Ishikawa (cell line): ENCODE measurements around the gene PELO.

Experiments used
- CEBPB ChIP-seq: IDR thresholded peaks from 2 replicates; pipeline ENCODE4 v1.6.1; 2012
- CREB1 ChIP-seq: IDR thresholded peaks from 2 replicates; pipeline ENCODE4 v1.6.1; 2012; ENCODE audit warnings: low read depth
- EP300 ChIP-seq: IDR thresholded peaks from 2 replicates; pipeline ENCODE4 v1.6.1; 2012; ENCODE audit warnings: borderline replicate concordance
- MAX ChIP-seq: IDR thresholded peaks from 2 replicates; pipeline ENCODE4 v1.6.1; 2012
- NFIC ChIP-seq: IDR thresholded peaks from 2 replicates; pipeline ENCODE4 v1.6.1; 2012
- RAD21 ChIP-seq: IDR thresholded peaks from 2 replicates; pipeline ENCODE4 v1.6.1; 2012; ENCODE audit warnings: low read depth
- TF ChIP-seq, protein P1 (sequence below): IDR thresholded peaks from 2 replicates; pipeline ENCODE4 v1.6.1; 2012; ENCODE audit warnings: low read depth, mild to moderate bottlenecking

- TF ChIP-seq MAX (no peak), EP300 (no peak), RAD21 (no peak), CREB1 (no peak), NFIC (no peak), CEBPB (no peak)
- TF ChIP-seq, protein P1, sequence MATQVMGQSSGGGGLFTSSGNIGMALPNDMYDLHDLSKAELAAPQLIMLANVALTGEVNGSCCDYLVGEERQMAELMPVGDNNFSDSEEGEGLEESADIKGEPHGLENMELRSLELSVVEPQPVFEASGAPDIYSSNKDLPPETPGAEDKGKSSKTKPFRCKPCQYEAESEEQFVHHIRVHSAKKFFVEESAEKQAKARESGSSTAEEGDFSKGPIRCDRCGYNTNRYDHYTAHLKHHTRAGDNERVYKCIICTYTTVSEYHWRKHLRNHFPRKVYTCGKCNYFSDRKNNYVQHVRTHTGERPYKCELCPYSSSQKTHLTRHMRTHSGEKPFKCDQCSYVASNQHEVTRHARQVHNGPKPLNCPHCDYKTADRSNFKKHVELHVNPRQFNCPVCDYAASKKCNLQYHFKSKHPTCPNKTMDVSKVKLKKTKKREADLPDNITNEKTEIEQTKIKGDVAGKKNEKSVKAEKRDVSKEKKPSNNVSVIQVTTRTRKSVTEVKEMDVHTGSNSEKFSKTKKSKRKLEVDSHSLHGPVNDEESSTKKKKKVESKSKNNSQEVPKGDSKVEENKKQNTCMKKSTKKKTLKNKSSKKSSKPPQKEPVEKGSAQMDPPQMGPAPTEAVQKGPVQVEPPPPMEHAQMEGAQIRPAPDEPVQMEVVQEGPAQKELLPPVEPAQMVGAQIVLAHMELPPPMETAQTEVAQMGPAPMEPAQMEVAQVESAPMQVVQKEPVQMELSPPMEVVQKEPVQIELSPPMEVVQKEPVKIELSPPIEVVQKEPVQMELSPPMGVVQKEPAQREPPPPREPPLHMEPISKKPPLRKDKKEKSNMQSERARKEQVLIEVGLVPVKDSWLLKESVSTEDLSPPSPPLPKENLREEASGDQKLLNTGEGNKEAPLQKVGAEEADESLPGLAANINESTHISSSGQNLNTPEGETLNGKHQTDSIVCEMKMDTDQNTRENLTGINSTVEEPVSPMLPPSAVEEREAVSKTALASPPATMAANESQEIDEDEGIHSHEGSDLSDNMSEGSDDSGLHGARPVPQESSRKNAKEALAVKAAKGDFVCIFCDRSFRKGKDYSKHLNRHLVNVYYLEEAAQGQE: no peak
Measured at GRCh38 chr5:52789851-52790250, 2.1 kb downstream of the PELO start.
